ENCODE data around the gene CLCN5.

GRCh38 chrX:50073601-50074000 is 151.2 kb downstream of the CLCN5 start:
- no peak for TF ChIP-seq CTCF (IDR thresholded peaks at IDR 0.05)
- TF ChIP-seq POLR2A (IDR thresholded peaks at IDR 0.05): no peak
